IMR-90 (cell line): ENCODE results near the gene TRPV3. TPM values are rescaled to one million over a fixed set of nuclear protein-coding genes. Genes with fewer than 3 reads are reported as not detected.

ENCODE experiments used
- ATAC-seq: fragments of 200-7000 bp; cut with Tn5 transposase; 2 replicates; pipeline ENCODE4 v1.9.1; 2020; ENCODE audit warnings: low read depth, mild to moderate bottlenecking, moderate library complexity
- BruUV-seq: library from RNA; stranded (reverse); fragments of 400-500 nt; replicated peaks from 2 replicates; lab custom pipeline; 2021; lab: Mats Ljungman, UMichigan
- CTCF ChIA-PET: fragments of 300-600 bp; formaldehyde crosslinking; extraction: SDS; loops from one replicate; lab custom pipeline; 2021; ENCODE audit warnings: antibody characterized with exemption; lab: Yijun Ruan, JAX
- POLR2A ChIA-PET: fragments of 300-600 bp; sonication (Branson Sonifier 250); formaldehyde crosslinking; loops from one replicate; lab custom pipeline; 2022; ENCODE audit warnings: antibody characterized with exemption; ENCODE audit not compliant: unreplicated experiment; lab: Charles Lee
- DNase-seq: peaks from one replicate; pipeline ENCODE4 v3.0.0; 2013
- H2AFZ ChIP-seq: replicated peaks from 2 replicates; pipeline ENCODE3; 2013; ENCODE audit warnings: low read length, mild to moderate bottlenecking; ENCODE audit not compliant: poor library complexity
- H2AK5ac ChIP-seq: 2 replicates; pipeline ENCODE4 v1.6.1; 2013; ENCODE audit warnings: low read depth, low read length, inconsistent platforms
- H2AK9ac ChIP-seq: replicated peaks from 2 replicates; pipeline ENCODE3; 2013; ENCODE audit warnings: mild to moderate bottlenecking, low read depth, low read length, moderate library complexity; ENCODE audit not compliant: poor library complexity
- H2BK120ac ChIP-seq: 2 replicates; pipeline ENCODE4 v1.6.1; 2013; ENCODE audit warnings: low read depth, low read length, inconsistent platforms
- H2BK15ac ChIP-seq: 3 replicates; pipeline ENCODE4 v1.6.1; 2013; ENCODE audit warnings: low read depth, low read length, inconsistent platforms
- H2BK20ac ChIP-seq: 2 replicates; pipeline ENCODE4 v1.6.1; 2013; ENCODE audit warnings: low read depth, mild to moderate bottlenecking, inconsistent platforms, low read length, moderate library complexity
- H2BK5ac ChIP-seq: 2 replicates; pipeline ENCODE4 v1.6.1; 2013; ENCODE audit warnings: mild to moderate bottlenecking, low read depth, low read length, inconsistent platforms; ENCODE audit not compliant: poor library complexity, severe bottlenecking
- H3K14ac ChIP-seq: replicated peaks from 2 replicates; pipeline ENCODE4 v1.6.1; 2013; ENCODE audit warnings: low read depth, low read length, inconsistent platforms
- H3K18ac ChIP-seq: 2 replicates; pipeline ENCODE4 v1.6.1; 2013; ENCODE audit warnings: low read depth, low read length, control low read depth
- H3K23ac ChIP-seq: 2 replicates; pipeline ENCODE4 v1.6.1; 2013; ENCODE audit warnings: low read depth, low read length, inconsistent platforms
- H3K27ac ChIP-seq: 2 replicates; pipeline ENCODE4 v1.5.1; 2013; ENCODE audit warnings: mild to moderate bottlenecking, control low read depth, low read length; ENCODE audit not compliant: insufficient read depth
- H3K27me3 ChIP-seq: 2 replicates; pipeline ENCODE4 v1.6.1; 2013; ENCODE audit warnings: low read length; ENCODE audit not compliant: control insufficient read depth, insufficient read depth
- H3K36me3 ChIP-seq: 2 replicates; pipeline ENCODE4 v1.6.1; 2013; ENCODE audit warnings: low read length, mixed read lengths; ENCODE audit not compliant: control insufficient read depth, insufficient read depth
- H3K4ac ChIP-seq: 2 replicates; pipeline ENCODE4 v1.6.1; 2013; ENCODE audit warnings: low read depth, low read length, inconsistent platforms
- H3K4me1 ChIP-seq: 2 replicates; pipeline ENCODE4 v1.6.1; 2013; ENCODE audit warnings: low read length, mixed read lengths; ENCODE audit not compliant: control insufficient read depth, insufficient read depth
- H3K4me2 ChIP-seq: 2 replicates; pipeline ENCODE4 v1.6.1; 2013; ENCODE audit warnings: low read depth, mild to moderate bottlenecking, control low read depth, low read length, moderate library complexity
- H3K4me3 ChIP-seq: 2 replicates; pipeline ENCODE4 v1.5.1; 2013; ENCODE audit warnings: low read depth, mild to moderate bottlenecking, control low read depth, low read length, moderate library complexity; ENCODE audit not compliant: insufficient read depth
- H3K56ac ChIP-seq: 2 replicates; pipeline ENCODE4 v1.6.1; 2013; ENCODE audit warnings: low read length, inconsistent platforms; ENCODE audit not compliant: insufficient read depth; ENCODE audit errors: extremely low read depth
- H3K79me1 ChIP-seq, 2 experiments: 2 replicates each; pipeline ENCODE4 v1.6.1; 2013; ENCODE audit warnings: low read length in 2 of 2, inconsistent platforms in 1 of 2, low read depth in 1 of 2
- H3K9ac ChIP-seq: 2 replicates; pipeline ENCODE4 v1.6.1; 2013; ENCODE audit warnings: low read depth, low read length, control low read depth
- H3K9me1 ChIP-seq: 2 replicates; pipeline ENCODE4 v1.6.1; 2013; ENCODE audit warnings: low read length, inconsistent platforms; ENCODE audit not compliant: insufficient read depth
- H3K9me3 ChIP-seq: 2 replicates; pipeline ENCODE4 v1.6.1; 2013; ENCODE audit warnings: low read length; ENCODE audit not compliant: control insufficient read depth, insufficient read depth
- H4K20me1 ChIP-seq: 2 replicates; pipeline ENCODE4 v1.6.1; 2013; ENCODE audit warnings: low read length, inconsistent platforms; ENCODE audit not compliant: insufficient read depth
- H4K5ac ChIP-seq: 2 replicates; pipeline ENCODE4 v1.6.1; 2013; ENCODE audit warnings: mild to moderate bottlenecking, low read depth, low read length, control low read depth
- H4K8ac ChIP-seq, 2 experiments: 2 replicates each; pipeline ENCODE4 v1.6.1; 2013; ENCODE audit warnings: low read depth in 2 of 2, low read length in 2 of 2, control low read depth in 1 of 2, inconsistent platforms in 1 of 2
- H4K91ac ChIP-seq: 2 replicates; pipeline ENCODE4 v1.6.1; 2013; ENCODE audit warnings: low read depth, low read length, inconsistent platforms; ENCODE audit not compliant: insufficient read depth
- BHLHE40 ChIP-seq: fragments of 150-350 bp; IDR thresholded peaks from 2 replicates; pipeline ENCODE4 v1.6.1; 2016; ENCODE audit warnings: mild to moderate bottlenecking, low read depth, low read length
- CEBPB ChIP-seq: IDR thresholded peaks from 2 replicates; pipeline ENCODE4 v1.6.1; 2012; ENCODE audit warnings: low read depth, low read length, improper control_type of control experiment
- CHD1 ChIP-seq: IDR thresholded peaks from 2 replicates; pipeline ENCODE4 v1.6.1; 2012; ENCODE audit warnings: low read depth, low read length, improper control_type of control experiment
- CTCF ChIP-seq: conservative IDR thresholded peaks from 2 replicates; pipeline ENCODE4 v1.5.1; 2012; ENCODE audit warnings: mild to moderate bottlenecking, low read depth, low read length, improper control_type of control experiment
- FOS ChIP-seq: fragments of 150-350 bp; IDR thresholded peaks from 2 replicates; pipeline ENCODE4 v1.6.1; 2016; ENCODE audit warnings: low read depth, low read length
- MAFK ChIP-seq: IDR thresholded peaks from 2 replicates; pipeline ENCODE4 v1.6.1; 2012; ENCODE audit warnings: low read depth, low read length, improper control_type of control experiment
- MAZ ChIP-seq: IDR thresholded peaks from 2 replicates; pipeline ENCODE4 v1.6.1; 2012; ENCODE audit warnings: low read depth, mild to moderate bottlenecking, low read length, improper control_type of control experiment, moderate library complexity, borderline replicate concordance
- MXI1 ChIP-seq: IDR thresholded peaks from 2 replicates; pipeline ENCODE4 v1.6.1; 2012; ENCODE audit warnings: low read depth, mild to moderate bottlenecking, low read length, moderate library complexity, borderline replicate concordance
- NFE2L2 ChIP-seq: fragments of 150-350 bp; IDR thresholded peaks from 2 replicates; pipeline ENCODE4 v1.6.1; 2016; ENCODE audit warnings: low read depth, mild to moderate bottlenecking, low read length
- POLR2A ChIP-seq: IDR thresholded peaks from 2 replicates; pipeline ENCODE4 v1.6.1; 2012; ENCODE audit warnings: mild to moderate bottlenecking, low read depth, low read length
- RAD21 ChIP-seq: IDR thresholded peaks from 2 replicates; pipeline ENCODE4 v1.6.1; 2012; ENCODE audit warnings: low read length, improper control_type of control experiment
- RCOR1 ChIP-seq: IDR thresholded peaks from 2 replicates; pipeline ENCODE4 v1.6.1; 2012; ENCODE audit warnings: mild to moderate bottlenecking, low read length, improper control_type of control experiment; ENCODE audit not compliant: insufficient replicate concordance
- RFX5 ChIP-seq: IDR thresholded peaks from 2 replicates; pipeline ENCODE4 v1.8.0; 2012; ENCODE audit warnings: low read depth, mild to moderate bottlenecking, low read length, moderate library complexity
- SMC3 ChIP-seq: fragments of 150-350 bp; IDR thresholded peaks from 2 replicates; pipeline ENCODE4 v1.6.1; 2016; ENCODE audit warnings: low read depth, mild to moderate bottlenecking, antibody characterized with exemption, low read length, moderate library complexity
- WGBS, 2 experiments: methylation state at CpG; one replicate each; pipeline versions ENCODE4 v1.1.5 to v1.1.7; 2013; ENCODE audit warnings: missing lambda C conversion rate in 2 of 2; ENCODE audit not compliant: insufficient read length in 1 of 2; ENCODE audit errors: extremely low coverage in 2 of 2; 5-methylcytosine and 5-hydroxymethylcytosine counted together
- dilution Hi-C: fragments of 300-500 bp; cut with HindIII; formaldehyde crosslinking; loops from one replicate; pipeline ENCODE4 v1.14.3; 2018; ENCODE audit warnings: low sequenced_read_pairs; ENCODE audit not compliant: unreplicated experiment
- in situ Hi-C: fragments of 300-500 bp; cut with MboI; formaldehyde crosslinking; loops from 3 replicates; pipeline ENCODE4 v1.14.3; 2019; ENCODE audit warnings: low sequenced_read_pairs, inconsistent platforms, mixed read lengths
- intact Hi-C: fragments of 100-400 bp; cut with micrococcal nuclease; formaldehyde crosslinking; loops from 2 replicates; pipeline ENCODE4 v1.10.0; 2022
- polyA plus RNA-seq, 3 experiments: library from polyadenylated mRNA; depleted of rRNA; stranded (reverse); fragments of >200 nt; gene quantifications; 2 replicates each; pipeline ENCODE4 v1.2.3, GENCODE V29; 2012; ENCODE audit warnings: low replicate concordance in 1 of 3
- total RNA-seq: library from RNA; depleted of rRNA; stranded (reverse); fragments of >200 nt; gene quantifications from 2 replicates; pipeline ENCODE4 v1.2.3, GENCODE V29; 2012
- TF ChIP-seq, protein P1 (sequence below): fragments of 150-350 bp; IDR thresholded peaks from 2 replicates; pipeline ENCODE4 v1.6.1; 2017; ENCODE audit warnings: mild to moderate bottlenecking, antibody characterized with exemption, low read length, low read depth
- TF ChIP-seq, protein P2 (sequence below): fragments of 150-350 bp; IDR thresholded peaks from 2 replicates; pipeline ENCODE4 v1.6.1; 2016; ENCODE audit warnings: low read depth, mild to moderate bottlenecking, low read length, moderate library complexity, borderline replicate concordance

The TRPV3 gene
- total and polyA plus RNA-seq, 2 of the 4 experiments (the other 2 are of a cell fraction): 0.18 to 0.26 TPM

DNA sequence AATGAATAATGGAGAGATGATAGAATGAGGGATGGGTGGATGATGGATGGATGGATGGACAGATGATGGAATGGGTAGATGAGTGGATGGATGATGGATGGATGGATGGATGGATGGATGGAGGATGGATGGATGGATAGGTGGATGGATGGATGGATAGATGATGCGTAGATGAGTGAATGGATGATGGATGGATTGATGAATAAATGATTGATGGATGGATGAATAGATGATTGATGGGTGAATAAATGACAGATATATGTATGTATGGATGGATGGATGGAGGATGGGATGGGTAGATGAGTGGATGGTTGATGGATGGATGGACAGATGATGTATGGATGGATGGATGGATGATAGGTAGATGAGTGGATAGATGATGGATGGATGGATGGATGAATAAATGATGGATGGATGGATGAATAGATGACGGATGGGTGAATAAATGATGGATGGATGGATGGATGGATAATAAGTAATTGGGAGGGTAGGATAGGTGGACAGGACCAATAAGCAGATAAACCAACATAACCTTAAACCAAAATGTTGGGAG, 7.9 kb downstream of the TRPV3 start:
- Histone ChIP-seq H3K36me3 (no peaks in the 10 kb centered on the region), H3K4me1 (no peaks in the 10 kb centered on the region), H4K8ac (no peak overlapping the region), H2BK120ac (no peak overlapping the region), H4K91ac (no peak overlapping the region), H4K5ac (no peak overlapping the region), H2BK15ac (no peak overlapping the region), H3K27ac (no peak overlapping the region), H3K4ac (no peak overlapping the region), H4K20me1 (no peaks in the 10 kb centered on the region), H3K4me3 (no peak overlapping the region), H3K14ac (no peak overlapping the region), H2AFZ (no peak overlapping the region), H3K56ac (no peak overlapping the region), H3K9me3 (no peaks in the 10 kb centered on the region), H2BK5ac (peak overlapping the region; percentile 65), H3K9ac (no peak overlapping the region), H3K18ac (no peak overlapping the region), H3K27me3 (peaks cover 4% of the 10 kb centered on the region; the same call in 1 of the 2 replicates), H2AK5ac (no peak overlapping the region), H3K23ac (no peak overlapping the region), H2BK20ac (no peak overlapping the region), H2AK9ac (no peak overlapping the region), H3K4me2 (no peak overlapping the region), H3K9me1 (no peaks in the 10 kb centered on the region), H3K79me1 (no peaks in the 10 kb centered on the region)
- no peak for ATAC-seq
- CTCF ChIA-PET: no interaction called here
- intact Hi-C loops: no loop called here
- POLR2A ChIA-PET: no interaction called here
- no peak for DNase-seq
- no peak for TF ChIP-seq POLR2A
- TF ChIP-seq NFE2L2: no peak
- no peak for TF ChIP-seq RAD21
- no peak for TF ChIP-seq FOS
- no peak for TF ChIP-seq CHD1
- TF ChIP-seq MXI1: no peak
- TF ChIP-seq MAFK: no peak
- TF ChIP-seq SMC3: no peak
- TF ChIP-seq, protein P1, sequence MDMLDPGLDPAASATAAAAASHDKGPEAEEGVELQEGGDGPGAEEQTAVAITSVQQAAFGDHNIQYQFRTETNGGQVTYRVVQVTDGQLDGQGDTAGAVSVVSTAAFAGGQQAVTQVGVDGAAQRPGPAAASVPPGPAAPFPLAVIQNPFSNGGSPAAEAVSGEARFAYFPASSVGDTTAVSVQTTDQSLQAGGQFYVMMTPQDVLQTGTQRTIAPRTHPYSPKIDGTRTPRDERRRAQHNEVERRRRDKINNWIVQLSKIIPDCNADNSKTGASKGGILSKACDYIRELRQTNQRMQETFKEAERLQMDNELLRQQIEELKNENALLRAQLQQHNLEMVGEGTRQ: no peak
- TF ChIP-seq RFX5: no peak
- no peak for TF ChIP-seq RCOR1
- TF ChIP-seq BHLHE40: no peak
- no peak for TF ChIP-seq CEBPB
- TF ChIP-seq, protein P2, sequence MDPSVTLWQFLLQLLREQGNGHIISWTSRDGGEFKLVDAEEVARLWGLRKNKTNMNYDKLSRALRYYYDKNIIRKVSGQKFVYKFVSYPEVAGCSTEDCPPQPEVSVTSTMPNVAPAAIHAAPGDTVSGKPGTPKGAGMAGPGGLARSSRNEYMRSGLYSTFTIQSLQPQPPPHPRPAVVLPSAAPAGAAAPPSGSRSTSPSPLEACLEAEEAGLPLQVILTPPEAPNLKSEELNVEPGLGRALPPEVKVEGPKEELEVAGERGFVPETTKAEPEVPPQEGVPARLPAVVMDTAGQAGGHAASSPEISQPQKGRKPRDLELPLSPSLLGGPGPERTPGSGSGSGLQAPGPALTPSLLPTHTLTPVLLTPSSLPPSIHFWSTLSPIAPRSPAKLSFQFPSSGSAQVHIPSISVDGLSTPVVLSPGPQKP: no peak
- TF ChIP-seq CTCF: no peak
- no peak for TF ChIP-seq MAZ
- WGBS, 2 experiments: 50 to 100% methylated on average over 1 to 2 of the region's 2 CpGs
- no TSS peak for BruUV-seq
- dilution Hi-C loops: no loop called here
- in situ Hi-C loops: no loop called here
